ENCODE measurements around the gene OR4K17. TPM values are rescaled to one million over a fixed set of nuclear protein-coding genes. Genes with fewer than 3 reads are reported as not detected.
"Not testable (repeated sequence)": the region's sequence is repeated elsewhere in the genome, so short reads cannot be mapped to it uniquely, and the experiment has no call there.

OR4K17 gene

DNA sequence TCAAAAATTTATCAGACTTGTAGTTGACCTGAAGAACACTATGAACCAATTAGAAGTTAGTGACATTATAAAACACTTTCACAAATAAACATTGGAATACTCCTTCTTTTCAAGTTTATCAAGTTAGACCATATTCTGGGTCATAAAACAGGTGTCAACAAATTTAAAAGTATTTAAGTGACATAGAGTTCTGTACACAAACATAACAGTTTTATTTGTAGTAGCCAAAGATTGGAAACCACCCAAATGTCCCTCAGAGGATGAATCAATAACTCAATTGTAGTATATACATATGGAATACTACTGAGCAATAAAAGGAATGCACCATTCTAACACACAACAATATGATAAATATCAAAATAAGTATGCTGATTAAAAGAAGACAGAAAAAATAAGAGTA is 56.6 kb downstream of the OR4K17 start:
- Histone ChIP-seq H3K4me2 (ENCODE audit: low read length) (no peak overlapping the region), H3K4me1 (ENCODE audit: control insufficient read depth, insufficient read depth, low read length) (no peaks in the 10 kb centered on the region), H3K4me3 (ENCODE audit: low read length) (no peak overlapping the region), H3K9ac (ENCODE audit: low read depth, low read length) (no peak overlapping the region), H3K9me3 (replicated peaks; ENCODE audit: low read length) (no peaks in the 10 kb centered on the region), H3K27me3 (ENCODE audit: control insufficient read depth, insufficient read depth, low read length) (no peaks in the 10 kb centered on the region), H3K36me3 (ENCODE audit: insufficient read depth, low read length) (no peaks in the 10 kb centered on the region)

DNA sequence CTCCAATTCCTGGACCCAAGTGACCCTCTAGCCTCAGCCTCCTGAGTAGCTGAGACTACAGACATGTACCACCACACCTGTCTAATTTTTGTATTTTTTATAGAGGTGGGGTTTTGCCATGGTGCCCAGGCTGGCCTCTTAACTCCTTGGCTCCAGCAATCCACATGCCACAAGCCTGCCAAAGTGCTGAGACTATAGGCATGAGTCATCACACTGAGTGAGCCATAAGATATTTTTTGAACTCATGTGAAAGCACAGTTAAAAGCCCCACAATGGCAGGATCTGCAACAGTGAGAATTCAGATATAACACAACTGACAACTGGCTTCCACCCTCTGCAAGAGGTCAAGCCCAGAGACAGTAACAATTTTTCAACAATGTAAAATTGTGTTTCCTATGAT is 59.3 kb downstream of the OR4K17 start:
- H3K9ac ChIP-seq (ENCODE audit: low read depth, low read length); H3K4me3 ChIP-seq (ENCODE audit: low read length); H3K27me3 ChIP-seq (ENCODE audit: control insufficient read depth, insufficient read depth, low read length); H3K9me3 ChIP-seq (replicated peaks; ENCODE audit: low read length); H3K4me2 ChIP-seq (ENCODE audit: low read length); H3K4me1 ChIP-seq (ENCODE audit: control insufficient read depth, insufficient read depth, low read length); H3K36me3 ChIP-seq (ENCODE audit: insufficient read depth, low read length): not testable (repeated sequence)

Small RNA genes lying within 50 kb of the gene (small RNA-seq; reads per million reads assigned to genes)
- not detected for gene RNA5SP380

Measured in skeletal muscle satellite cell (primary cell).